Astrocyte (in vitro differentiated cells and primary cell): ENCODE results near the gene RUFY1.

Experiments
- CTCF ChIP-seq: IDR thresholded peaks from 2 replicates; pipeline ENCODE4 v1.5.1; 2011; ENCODE audit warnings: low read depth, mild to moderate bottlenecking, inconsistent platforms, low read length, moderate library complexity; ENCODE audit not compliant: insufficient read depth
- EZH2 ChIP-seq: IDR thresholded peaks from 2 replicates; pipeline ENCODE4 v1.6.1; 2012; ENCODE audit warnings: mild to moderate bottlenecking, low read length, inconsistent platforms; ENCODE audit not compliant: insufficient read depth

DNA sequence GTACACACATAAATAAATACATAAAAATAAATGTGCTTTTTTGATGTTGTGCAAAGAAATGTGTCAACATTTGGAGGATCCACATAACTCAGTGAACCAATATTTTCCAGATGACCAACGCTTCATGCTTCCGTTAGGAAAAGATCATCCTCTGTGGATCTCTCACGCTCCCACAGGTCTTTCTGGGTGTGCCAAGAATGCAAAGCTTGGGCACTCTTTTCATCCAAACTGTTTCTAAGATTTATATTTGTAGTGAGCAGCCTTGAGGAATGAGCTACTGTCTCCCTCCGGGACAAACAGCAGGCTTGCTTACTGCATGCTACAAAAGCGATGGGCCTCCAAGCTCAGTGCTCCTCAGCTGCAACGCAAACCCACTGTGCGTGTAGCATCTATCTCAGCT, 46.2 kb upstream of the RUFY1 start:
- no peak for TF ChIP-seq CTCF
- no peak for TF ChIP-seq EZH2
